Measurements from ENCODE around the gene IRGC.

Gene IRGC

GRCh38 chr19:43741075-43741825, 25.4 kb downstream of the IRGC start:
- Histone ChIP-seq H3K27ac (no peak overlapping the region), H3K4me3 (no peak overlapping the region)
- no peak for DNase-seq (ENCODE audit: low spot score)
- TF ChIP-seq CTCF (IDR thresholded peaks at IDR 0.05), result no peak

GRCh38 chr19:43743059-43743458, 27.2 kb downstream of the IRGC start:
- Histone ChIP-seq H3K4me3 (no peak overlapping the region), H3K27ac (no peak overlapping the region)
- no peak for DNase-seq (ENCODE audit: low spot score)
- no peak for TF ChIP-seq CTCF (IDR thresholded peaks at IDR 0.05)

- DNase-seq (ENCODE audit: low spot score), result no peak
- H3K27ac ChIP-seq, result no peak overlapping the region
Measured at GRCh38 chr19:43747557-43748204, 31.8 kb downstream of the IRGC start.

GRCh38 chr19:43748205-43748594, 32.3 kb downstream of the IRGC start:
- Histone ChIP-seq H3K4me3 (no peak overlapping the region), H3K27ac (no peak overlapping the region)
- no peak for TF ChIP-seq CTCF (IDR thresholded peaks at IDR 0.05)
- DNase-seq (ENCODE audit: low spot score), result no peak

More at GRCh38 chr19:43747557-43748204, 31.8 kb downstream of the IRGC start:
- no peak overlapping the region for H3K4me3 ChIP-seq
- no peak for TF ChIP-seq CTCF (IDR thresholded peaks at IDR 0.05)

GRCh38 chr19:43748685-43749084, 32.8 kb downstream of the IRGC start:
- Histone ChIP-seq H3K4me3 (no peak overlapping the region), H3K27ac (no peak overlapping the region)
- DNase-seq (ENCODE audit: low spot score), result no peak
- TF ChIP-seq CTCF (IDR thresholded peaks at IDR 0.05), result no peak

GRCh38 chr19:43749152-43749551, 33.3 kb downstream of the IRGC start:
- no peak for DNase-seq (ENCODE audit: low spot score)
- Histone ChIP-seq H3K4me3 (no peak overlapping the region), H3K27ac (no peak overlapping the region)
- TF ChIP-seq CTCF (IDR thresholded peaks at IDR 0.05), result no peak

GRCh38 chr19:43749898-43750297, 34.0 kb downstream of the IRGC start:
- Histone ChIP-seq H3K4me3 (no peak overlapping the region), H3K27ac (no peak overlapping the region)
- DNase-seq (ENCODE audit: low spot score), result no peak
- TF ChIP-seq CTCF (IDR thresholded peaks at IDR 0.05), result no peak

Data from coronary artery (tissue), 2 donors.